Right lobe of liver (tissue), 4 donors: ENCODE data around the gene MAP7.

Experiments used
- POLR2A ChIP-seq: fragments of 450-650 bp; IDR thresholded peaks from one replicate; pipeline ENCODE4 v1.6.1; 2017; ENCODE audit warnings: antibody characterized with exemption, mild to moderate bottlenecking
- TF ChIP-seq, protein P1 (sequence below), 4 donors: fragments of 200-600 bp in 3 of 4; fragments of 450-650 bp in 1 of 4; IDR thresholded peaks; one replicate each; pipeline versions ENCODE4 v1.5.1 to v1.8.0; 2016 to 2022; ENCODE audit warnings: antibody characterized with exemption in 4 of 4, mild to moderate bottlenecking in 2 of 4
- donor health status: DM: no; HTN: no; CAD: no.
- donor health status: DM: no; HTN: no; CAD: no.
- donor health status: DM: no; HTN: yes; CAD: no.

DNA sequence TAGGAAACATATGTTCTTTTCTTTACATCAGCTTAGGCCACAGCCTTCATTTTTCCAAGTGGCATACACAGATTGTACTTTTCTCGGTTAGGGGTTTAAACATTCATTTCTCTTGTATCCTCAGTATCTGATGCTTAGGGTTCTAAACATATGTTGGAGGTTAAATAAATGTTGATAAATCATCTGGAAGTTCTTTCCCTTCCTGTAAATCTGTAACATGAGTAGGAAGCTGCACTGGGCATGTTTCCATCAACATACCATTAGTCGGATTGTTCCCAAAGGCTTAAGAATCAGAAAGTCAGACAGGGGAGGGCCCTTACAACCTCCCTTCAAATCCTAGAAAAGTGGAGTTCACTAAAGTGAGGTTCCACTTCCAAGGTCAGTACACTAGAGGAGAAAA lies 205.8 kb downstream of the MAP7 start:
- TF ChIP-seq, protein P1, sequence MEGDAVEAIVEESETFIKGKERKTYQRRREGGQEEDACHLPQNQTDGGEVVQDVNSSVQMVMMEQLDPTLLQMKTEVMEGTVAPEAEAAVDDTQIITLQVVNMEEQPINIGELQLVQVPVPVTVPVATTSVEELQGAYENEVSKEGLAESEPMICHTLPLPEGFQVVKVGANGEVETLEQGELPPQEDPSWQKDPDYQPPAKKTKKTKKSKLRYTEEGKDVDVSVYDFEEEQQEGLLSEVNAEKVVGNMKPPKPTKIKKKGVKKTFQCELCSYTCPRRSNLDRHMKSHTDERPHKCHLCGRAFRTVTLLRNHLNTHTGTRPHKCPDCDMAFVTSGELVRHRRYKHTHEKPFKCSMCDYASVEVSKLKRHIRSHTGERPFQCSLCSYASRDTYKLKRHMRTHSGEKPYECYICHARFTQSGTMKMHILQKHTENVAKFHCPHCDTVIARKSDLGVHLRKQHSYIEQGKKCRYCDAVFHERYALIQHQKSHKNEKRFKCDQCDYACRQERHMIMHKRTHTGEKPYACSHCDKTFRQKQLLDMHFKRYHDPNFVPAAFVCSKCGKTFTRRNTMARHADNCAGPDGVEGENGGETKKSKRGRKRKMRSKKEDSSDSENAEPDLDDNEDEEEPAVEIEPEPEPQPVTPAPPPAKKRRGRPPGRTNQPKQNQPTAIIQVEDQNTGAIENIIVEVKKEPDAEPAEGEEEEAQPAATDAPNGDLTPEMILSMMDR (IDR thresholded peaks at IDR 0.05) = no peak
- no peak for TF ChIP-seq POLR2A
